HEK293 (cell line): ENCODE results near the gene EIF3B.

ENCODE experiments used
- HOXA7 ChIP-seq: sonication (generic); formaldehyde crosslinking; IDR thresholded peaks from 2 replicates; pipeline ENCODE4 v1.8.1; 2022; ENCODE audit warnings: missing genetic modification reagents, borderline replicate concordance
- INSM2 ChIP-seq: fragments of 450-650 bp; formaldehyde crosslinking; IDR thresholded peaks from 2 replicates; pipeline ENCODE4 v1.5.1; 2016; ENCODE audit warnings: missing biosample characterization, missing genetic modification characterization
- ZIC2 ChIP-seq: fragments of 450-650 bp; formaldehyde crosslinking; IDR thresholded peaks from 2 replicates; pipeline ENCODE4 v1.5.1; 2016; ENCODE audit warnings: missing biosample characterization, missing genetic modification characterization
- ZNF146 ChIP-seq: fragments of 450-650 bp; formaldehyde crosslinking; IDR thresholded peaks from 2 replicates; pipeline ENCODE4 v1.5.1; 2016; ENCODE audit warnings: missing biosample characterization, missing genetic modification characterization
- ZNF239 ChIP-seq: fragments of 450-650 bp; formaldehyde crosslinking; IDR thresholded peaks from 2 replicates; pipeline ENCODE4 v1.5.1; 2016; ENCODE audit warnings: missing biosample characterization, missing genetic modification characterization
- ZNF274 ChIP-seq, 2 experiments: fragments of 200-500 bp in 1 of 2; fragments of 450-650 bp in 1 of 2; sonication (Bioruptor generic) in 1 of 2; formaldehyde crosslinking in 1 of 2; IDR thresholded peaks; 2 replicates each; pipeline versions ENCODE4 v1.5.1 to v1.6.1; 2014 to 2016; ENCODE audit warnings: borderline replicate concordance in 1 of 2, inconsistent platforms in 1 of 2, low read length in 1 of 2, missing biosample characterization in 1 of 2, missing genetic modification characterization in 1 of 2
- ZNF311 ChIP-seq: fragments of 450-650 bp; formaldehyde crosslinking; IDR thresholded peaks from 2 replicates; pipeline ENCODE4 v1.5.1; 2017; ENCODE audit warnings: missing biosample characterization, missing genetic modification characterization, borderline replicate concordance
- ZNF416 ChIP-seq: fragments of 450-650 bp; formaldehyde crosslinking; IDR thresholded peaks from 2 replicates; pipeline ENCODE4 v1.5.1; 2016; ENCODE audit warnings: missing biosample characterization, missing genetic modification characterization
- ZNF776 ChIP-seq: fragments of 450-650 bp; formaldehyde crosslinking; IDR thresholded peaks from 2 replicates; pipeline ENCODE4 v1.5.0; 2017; ENCODE audit warnings: missing biosample characterization, missing genetic modification characterization, borderline replicate concordance
- TF ChIP-seq, protein P1 (sequence below): fragments of 450-650 bp; formaldehyde crosslinking; IDR thresholded peaks from 2 replicates; pipeline ENCODE4 v1.5.1; 2016; ENCODE audit warnings: missing biosample characterization, missing genetic modification characterization
- TF ChIP-seq, protein P2 (sequence below): fragments of 450-650 bp; formaldehyde crosslinking; IDR thresholded peaks from 2 replicates; pipeline ENCODE4 v1.5.1; 2016; ENCODE audit warnings: missing biosample characterization, missing genetic modification characterization
- TF ChIP-seq, protein P3 (sequence below): fragments of 450-650 bp; formaldehyde crosslinking; IDR thresholded peaks from 2 replicates; pipeline ENCODE4 v1.5.1; 2017; ENCODE audit warnings: missing biosample characterization, missing genetic modification characterization
- TF ChIP-seq, protein P4 (sequence below): fragments of 450-650 bp; formaldehyde crosslinking; IDR thresholded peaks from 2 replicates; pipeline ENCODE4 v1.5.1; 2017; ENCODE audit warnings: missing biosample characterization, missing genetic modification characterization
- TF ChIP-seq, protein P5 (sequence below): fragments of 450-650 bp; formaldehyde crosslinking; IDR thresholded peaks from 2 replicates; pipeline ENCODE4; 2016; ENCODE audit warnings: missing biosample characterization, missing genetic modification characterization

- TF ChIP-seq, protein P1, sequence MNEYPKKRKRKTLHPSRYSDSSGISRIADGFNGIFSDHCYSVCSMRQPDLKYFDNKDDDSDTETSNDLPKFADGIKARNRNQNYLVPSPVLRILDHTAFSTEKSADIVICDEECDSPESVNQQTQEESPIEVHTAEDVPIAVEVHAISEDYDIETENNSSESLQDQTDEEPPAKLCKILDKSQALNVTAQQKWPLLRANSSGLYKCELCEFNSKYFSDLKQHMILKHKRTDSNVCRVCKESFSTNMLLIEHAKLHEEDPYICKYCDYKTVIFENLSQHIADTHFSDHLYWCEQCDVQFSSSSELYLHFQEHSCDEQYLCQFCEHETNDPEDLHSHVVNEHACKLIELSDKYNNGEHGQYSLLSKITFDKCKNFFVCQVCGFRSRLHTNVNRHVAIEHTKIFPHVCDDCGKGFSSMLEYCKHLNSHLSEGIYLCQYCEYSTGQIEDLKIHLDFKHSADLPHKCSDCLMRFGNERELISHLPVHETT (tag by site-specific recombination), result no peak
- TF ChIP-seq, protein P2, sequence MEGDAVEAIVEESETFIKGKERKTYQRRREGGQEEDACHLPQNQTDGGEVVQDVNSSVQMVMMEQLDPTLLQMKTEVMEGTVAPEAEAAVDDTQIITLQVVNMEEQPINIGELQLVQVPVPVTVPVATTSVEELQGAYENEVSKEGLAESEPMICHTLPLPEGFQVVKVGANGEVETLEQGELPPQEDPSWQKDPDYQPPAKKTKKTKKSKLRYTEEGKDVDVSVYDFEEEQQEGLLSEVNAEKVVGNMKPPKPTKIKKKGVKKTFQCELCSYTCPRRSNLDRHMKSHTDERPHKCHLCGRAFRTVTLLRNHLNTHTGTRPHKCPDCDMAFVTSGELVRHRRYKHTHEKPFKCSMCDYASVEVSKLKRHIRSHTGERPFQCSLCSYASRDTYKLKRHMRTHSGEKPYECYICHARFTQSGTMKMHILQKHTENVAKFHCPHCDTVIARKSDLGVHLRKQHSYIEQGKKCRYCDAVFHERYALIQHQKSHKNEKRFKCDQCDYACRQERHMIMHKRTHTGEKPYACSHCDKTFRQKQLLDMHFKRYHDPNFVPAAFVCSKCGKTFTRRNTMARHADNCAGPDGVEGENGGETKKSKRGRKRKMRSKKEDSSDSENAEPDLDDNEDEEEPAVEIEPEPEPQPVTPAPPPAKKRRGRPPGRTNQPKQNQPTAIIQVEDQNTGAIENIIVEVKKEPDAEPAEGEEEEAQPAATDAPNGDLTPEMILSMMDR (tag by site-specific recombination), result no peak
- TF ChIP-seq ZNF146 (tag by site-specific recombination) (no peak), ZNF776 (tag by site-specific recombination) (no peak), ZNF311 (tag by site-specific recombination) (no peak), ZNF239 (tag by site-specific recombination) (no peak), ZNF274 (IDR thresholded peaks at IDR 0.05; ENCODE audit: low read length) (no peak), ZNF274 (tag by site-specific recombination; IDR thresholded peaks at IDR 0.05; ENCODE audit: borderline replicate concordance) (no peak), ZNF416 (tag by site-specific recombination) (no peak), ZIC2 (tag by site-specific recombination) (no peak), INSM2 (tag by site-specific recombination) (no peak), HOXA7 (CRISPR knock-in tag) (no peak)
- TF ChIP-seq, protein P3, sequence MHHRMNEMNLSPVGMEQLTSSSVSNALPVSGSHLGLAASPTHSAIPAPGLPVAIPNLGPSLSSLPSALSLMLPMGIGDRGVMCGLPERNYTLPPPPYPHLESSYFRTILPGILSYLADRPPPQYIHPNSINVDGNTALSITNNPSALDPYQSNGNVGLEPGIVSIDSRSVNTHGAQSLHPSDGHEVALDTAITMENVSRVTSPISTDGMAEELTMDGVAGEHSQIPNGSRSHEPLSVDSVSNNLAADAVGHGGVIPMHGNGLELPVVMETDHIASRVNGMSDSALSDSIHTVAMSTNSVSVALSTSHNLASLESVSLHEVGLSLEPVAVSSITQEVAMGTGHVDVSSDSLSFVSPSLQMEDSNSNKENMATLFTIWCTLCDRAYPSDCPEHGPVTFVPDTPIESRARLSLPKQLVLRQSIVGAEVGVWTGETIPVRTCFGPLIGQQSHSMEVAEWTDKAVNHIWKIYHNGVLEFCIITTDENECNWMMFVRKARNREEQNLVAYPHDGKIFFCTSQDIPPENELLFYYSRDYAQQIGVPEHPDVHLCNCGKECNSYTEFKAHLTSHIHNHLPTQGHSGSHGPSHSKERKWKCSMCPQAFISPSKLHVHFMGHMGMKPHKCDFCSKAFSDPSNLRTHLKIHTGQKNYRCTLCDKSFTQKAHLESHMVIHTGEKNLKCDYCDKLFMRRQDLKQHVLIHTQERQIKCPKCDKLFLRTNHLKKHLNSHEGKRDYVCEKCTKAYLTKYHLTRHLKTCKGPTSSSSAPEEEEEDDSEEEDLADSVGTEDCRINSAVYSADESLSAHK, result no peak
- TF ChIP-seq, protein P4, sequence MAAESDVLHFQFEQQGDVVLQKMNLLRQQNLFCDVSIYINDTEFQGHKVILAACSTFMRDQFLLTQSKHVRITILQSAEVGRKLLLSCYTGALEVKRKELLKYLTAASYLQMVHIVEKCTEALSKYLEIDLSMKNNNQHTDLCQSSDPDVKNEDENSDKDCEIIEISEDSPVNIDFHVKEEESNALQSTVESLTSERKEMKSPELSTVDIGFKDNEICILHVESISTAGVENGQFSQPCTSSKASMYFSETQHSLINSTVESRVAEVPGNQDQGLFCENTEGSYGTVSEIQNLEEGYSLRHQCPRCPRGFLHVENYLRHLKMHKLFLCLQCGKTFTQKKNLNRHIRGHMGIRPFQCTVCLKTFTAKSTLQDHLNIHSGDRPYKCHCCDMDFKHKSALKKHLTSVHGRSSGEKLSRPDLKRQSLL (tag by site-specific recombination), result no peak
- TF ChIP-seq, protein P5, sequence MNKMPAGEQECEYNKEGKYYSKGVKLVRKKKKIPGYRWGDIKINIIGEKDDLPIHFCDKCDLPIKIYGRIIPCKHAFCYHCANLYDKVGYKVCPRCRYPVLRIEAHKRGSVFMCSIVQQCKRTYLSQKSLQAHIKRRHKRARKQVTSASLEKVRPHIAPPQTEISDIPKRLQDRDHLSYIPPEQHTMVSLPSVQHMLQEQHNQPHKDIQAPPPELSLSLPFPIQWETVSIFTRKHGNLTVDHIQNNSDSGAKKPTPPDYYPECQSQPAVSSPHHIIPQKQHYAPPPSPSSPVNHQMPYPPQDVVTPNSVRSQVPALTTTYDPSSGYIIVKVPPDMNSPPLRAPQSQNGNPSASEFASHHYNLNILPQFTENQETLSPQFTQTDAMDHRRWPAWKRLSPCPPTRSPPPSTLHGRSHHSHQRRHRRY (tag by site-specific recombination), result no peak
These were observed 7.9 kb downstream of the EIF3B start for GRCh38 chr7:2362385-2363088.
